ENCODE data around the gene PDGFRB.

The PDGFRB gene

GRCh38 chr5:150075806-150076205 lies 79.8 kb downstream of the PDGFRB start:
- Histone ChIP-seq H2AFZ (ENCODE audit: low read depth) (no peak overlapping the region), H3K27ac (no peak overlapping the region), H3K4me3 (IDR thresholded peaks at IDR 0.05; ENCODE audit: insufficient read depth, low read depth, low read length) (no peak overlapping the region), H4K20me1 (ENCODE audit: insufficient read depth) (no peaks in the 10 kb centered on the region), H3K4me1 (ENCODE audit: low read depth, poor library complexity, severe bottlenecking) (no peaks in the 10 kb centered on the region), H3K4me2 (no peak overlapping the region), H3K9ac (no peak overlapping the region), H3K79me2 (ENCODE audit: insufficient read depth, low read depth) (no peaks in the 10 kb centered on the region), H3K27me3 (ENCODE audit: insufficient read depth, low read depth) (no peaks in the 10 kb centered on the region), H3K36me3 (ENCODE audit: insufficient read depth) (no peaks in the 10 kb centered on the region)
- TF ChIP-seq CTCF (conservative IDR thresholded peaks at IDR 0.05; ENCODE audit: low read depth, low read length): no peak

DNA sequence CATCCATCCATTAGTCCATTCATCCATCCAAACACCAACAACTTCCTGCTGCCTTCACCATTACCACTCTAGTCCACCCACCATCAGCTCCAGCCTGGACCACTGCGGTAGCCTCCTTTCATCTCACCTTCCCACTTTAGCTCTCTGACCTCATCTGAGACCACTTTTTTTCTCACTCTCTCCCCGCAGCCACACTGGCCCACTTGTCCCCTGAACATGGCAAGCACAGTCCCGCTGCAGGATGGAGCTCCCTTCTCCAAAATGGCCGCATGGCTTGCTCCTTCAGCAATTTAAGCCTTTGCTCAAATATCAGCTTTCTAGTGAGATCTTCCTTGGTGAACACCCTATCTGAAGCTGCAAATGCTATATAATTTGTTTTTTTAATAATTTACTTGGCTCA lies 80.4 kb downstream of the PDGFRB start:
- no peak overlapping the region for H2AFZ ChIP-seq (ENCODE audit: low read depth)
- no peak overlapping the region for H3K4me2 ChIP-seq
- H3K4me3 ChIP-seq (IDR thresholded peaks at IDR 0.05; ENCODE audit: insufficient read depth, low read depth, low read length): no peak overlapping the region
- H4K20me1 ChIP-seq (ENCODE audit: insufficient read depth): no peaks in the 10 kb centered on the region
- TF ChIP-seq CTCF (conservative IDR thresholded peaks at IDR 0.05; ENCODE audit: low read depth, low read length): no peak
- no peaks in the 10 kb centered on the region for H3K27me3 ChIP-seq (ENCODE audit: insufficient read depth, low read depth)
- H3K27ac ChIP-seq: no peak overlapping the region
- no peaks in the 10 kb centered on the region for H3K79me2 ChIP-seq (ENCODE audit: insufficient read depth, low read depth)
- H3K36me3 ChIP-seq (ENCODE audit: insufficient read depth): no peaks in the 10 kb centered on the region
- H3K9ac ChIP-seq: no peak overlapping the region
- no peaks in the 10 kb centered on the region for H3K4me1 ChIP-seq (ENCODE audit: low read depth, poor library complexity, severe bottlenecking)

DNA sequence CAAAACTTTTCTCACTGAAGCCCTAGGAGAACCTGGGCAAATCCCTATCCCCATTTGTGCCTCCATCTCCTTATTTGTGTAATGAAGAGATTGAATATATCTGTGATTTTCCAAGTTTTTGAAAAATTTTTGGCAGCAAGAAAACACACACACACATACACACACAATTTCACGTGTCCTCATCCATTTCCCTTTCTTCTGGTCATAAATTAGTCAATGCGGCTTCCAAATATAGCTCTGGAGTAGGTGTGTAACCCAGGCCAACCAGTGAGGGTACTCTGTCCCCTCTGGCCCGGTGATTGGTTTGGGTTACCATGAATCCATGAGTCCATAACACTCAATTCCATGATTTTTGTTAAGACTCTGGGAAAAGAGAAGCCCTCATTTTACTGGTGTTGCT lies 82.0 kb downstream of the PDGFRB start:
- Histone ChIP-seq H3K79me2 (ENCODE audit: insufficient read depth, low read depth) (no peaks in the 10 kb centered on the region), H3K36me3 (ENCODE audit: insufficient read depth) (no peaks in the 10 kb centered on the region), H3K4me2 (no peak overlapping the region), H3K27me3 (ENCODE audit: insufficient read depth, low read depth) (no peaks in the 10 kb centered on the region), H3K4me1 (ENCODE audit: low read depth, poor library complexity, severe bottlenecking) (no peaks in the 10 kb centered on the region), H3K27ac (no peak overlapping the region), H2AFZ (ENCODE audit: low read depth) (no peak overlapping the region), H3K4me3 (IDR thresholded peaks at IDR 0.05; ENCODE audit: insufficient read depth, low read depth, low read length) (no peak overlapping the region), H4K20me1 (ENCODE audit: insufficient read depth) (no peaks in the 10 kb centered on the region), H3K9ac (no peak overlapping the region)
- no peak for TF ChIP-seq CTCF (conservative IDR thresholded peaks at IDR 0.05; ENCODE audit: low read depth, low read length)

GRCh38 chr5:150073086-150073625 lies 82.5 kb downstream of the PDGFRB start:
- Histone ChIP-seq H3K4me2 (no peak overlapping the region), H3K4me3 (IDR thresholded peaks at IDR 0.05; ENCODE audit: insufficient read depth, low read depth, low read length) (no peak overlapping the region), H3K27me3 (ENCODE audit: insufficient read depth, low read depth) (no peaks in the 10 kb centered on the region), H3K36me3 (ENCODE audit: insufficient read depth) (no peaks in the 10 kb centered on the region), H4K20me1 (ENCODE audit: insufficient read depth) (no peaks in the 10 kb centered on the region), H2AFZ (ENCODE audit: low read depth) (no peak overlapping the region), H3K79me2 (ENCODE audit: insufficient read depth, low read depth) (no peaks in the 10 kb centered on the region), H3K4me1 (ENCODE audit: low read depth, poor library complexity, severe bottlenecking) (no peaks in the 10 kb centered on the region), H3K9ac (no peak overlapping the region), H3K27ac (no peak overlapping the region)
- no peak for TF ChIP-seq CTCF (conservative IDR thresholded peaks at IDR 0.05; ENCODE audit: low read depth, low read length)
